Cardiac fibroblast (primary cell): ENCODE data around the gene FRAS1.

Experiments used
- DNase-seq, 2 donors: peaks; one replicate each; pipeline versions ENCODE4 v3.0.0 to v3.0.0-alpha.2; 2010; ENCODE audit warnings: low read depth in 2 of 2
- H3K4me3 ChIP-seq, 2 donors: replicated peaks in 1 of 2; 1 replicate in 1 of 2; 2 replicates in 1 of 2; pipeline ENCODE4 v1.5.1; 2011; ENCODE audit warnings: low read depth in 2 of 2, low read length in 2 of 2, mild to moderate bottlenecking in 2 of 2, moderate library complexity in 1 of 2
- CTCF ChIP-seq: IDR thresholded peaks from one replicate; pipeline ENCODE4 v1.5.1; 2011; ENCODE audit warnings: low read depth, mild to moderate bottlenecking, low read length, inconsistent platforms

Gene FRAS1

DNA sequence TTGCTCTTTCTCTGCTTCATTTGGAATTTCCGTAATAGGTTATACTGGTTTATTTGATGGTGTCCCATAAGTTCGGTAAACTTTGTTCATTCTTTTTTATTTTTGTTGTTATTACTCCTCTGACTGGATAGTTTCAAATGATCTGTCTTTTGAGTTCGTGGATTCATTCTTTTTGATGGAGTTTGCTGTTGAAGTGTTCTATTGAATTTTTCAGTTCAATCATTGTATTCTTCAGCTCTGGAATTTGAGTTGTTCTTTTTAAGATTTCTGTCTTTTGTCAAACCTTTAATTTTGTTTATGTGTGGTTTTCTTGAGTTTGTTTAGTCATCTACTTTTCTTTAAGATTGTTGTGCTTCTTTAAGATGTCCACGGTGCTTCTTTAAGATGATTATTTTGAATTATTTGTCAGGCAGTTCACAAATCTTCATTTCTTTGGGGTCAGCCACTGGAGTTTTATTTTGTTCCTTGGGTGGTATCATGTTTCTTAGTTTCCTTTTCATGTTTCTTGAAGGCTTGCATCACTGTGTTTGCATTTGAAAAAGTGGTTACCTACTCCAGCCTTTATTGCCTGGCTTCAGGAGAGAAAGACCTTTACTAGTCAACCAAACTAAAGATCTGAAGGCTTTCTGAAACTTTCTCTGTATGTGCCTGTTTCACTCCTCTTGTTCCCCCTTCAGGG lies 339.6 kb downstream of the FRAS1 start:
- TF ChIP-seq CTCF: no peak
- no peak for DNase-seq
- H3K4me3 ChIP-seq: no peak overlapping the region

- H3K4me3 ChIP-seq: no peak overlapping the region
- DNase-seq: no peak
- TF ChIP-seq CTCF: no peak
These were observed 340.1 kb downstream of the FRAS1 start for GRCh38 chr4:78397292-78397630.

GRCh38 chr4:78409612-78410202 lies 352.6 kb downstream of the FRAS1 start:
- H3K4me3 ChIP-seq: no peak overlapping the region
- no peak for TF ChIP-seq CTCF
- no peak for DNase-seq

- no peak overlapping the region for H3K4me3 ChIP-seq
- no peak for DNase-seq
- TF ChIP-seq CTCF: no peak
These were observed 353.1 kb downstream of the FRAS1 start for GRCh38 chr4:78410225-78410624.

GRCh38 chr4:78410676-78411075 lies 353.6 kb downstream of the FRAS1 start:
- TF ChIP-seq CTCF: no peak
- DNase-seq: no peak
- H3K4me3 ChIP-seq: no peak overlapping the region

DNA sequence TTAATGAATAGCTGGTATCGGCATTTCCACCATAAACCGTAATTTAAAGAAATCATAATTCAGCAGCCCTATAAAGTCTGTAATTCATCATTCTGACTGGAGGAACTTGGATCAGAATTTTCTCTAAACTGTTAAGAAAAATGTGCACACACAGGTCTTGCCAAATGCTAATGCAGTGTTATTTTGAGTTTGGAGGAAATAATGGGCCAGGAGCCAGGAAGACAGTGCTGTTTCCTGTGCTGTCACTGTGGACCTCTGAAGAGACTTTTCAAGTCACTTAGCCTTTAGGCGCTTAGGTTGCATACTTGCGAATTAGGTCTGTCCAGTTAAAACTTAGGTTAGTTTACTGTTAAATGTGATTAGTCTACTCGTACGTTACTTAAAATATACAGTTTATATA lies 357.0 kb downstream of the FRAS1 start:
- DNase-seq: peak; percentile 5 to 54
- H3K4me3 ChIP-seq: no peak overlapping the region
- TF ChIP-seq CTCF: no peak

DNA sequence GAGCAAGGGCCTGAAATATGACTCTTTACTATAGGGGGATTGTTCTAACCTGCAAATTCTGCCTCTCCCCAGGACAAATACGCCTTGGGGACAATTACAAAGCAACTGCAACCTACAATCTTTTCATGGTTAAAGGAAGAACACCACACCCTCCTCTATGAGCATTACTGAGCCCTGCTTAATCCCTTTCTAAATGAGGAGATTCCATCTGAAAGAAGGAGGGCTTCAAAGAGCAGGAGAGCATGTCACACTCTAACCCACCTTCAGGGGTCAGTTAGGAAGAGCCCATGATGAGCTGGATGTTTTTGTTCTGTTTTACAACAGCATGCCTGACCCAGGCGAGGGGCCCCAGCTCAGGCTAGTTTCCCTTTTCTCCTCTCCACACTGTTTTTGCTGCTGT lies 360.5 kb downstream of the FRAS1 start:
- H3K4me3 ChIP-seq: no peak overlapping the region
- DNase-seq: no peak
- TF ChIP-seq CTCF: no peak
